Measurements from ENCODE around the gene EFNA3. TPM values are rescaled to one million over a fixed set of nuclear protein-coding genes. Genes with fewer than 3 reads are reported as not detected.

Gene EFNA3
- total RNA-seq, 1 donor from 2014 or later: 6.0 TPM

- DNase-seq (ENCODE audit: low spot score): no peak
Observed at GRCh38 chr1:155064111-155064831, 14.4 kb upstream of the EFNA3 start.

GRCh38 chr1:155064832-155065429 is 13.7 kb upstream of the EFNA3 start:
- H3K4me1 Mint-ChIP-seq (ENCODE audit: low read depth): peaks cover 21% of the 10 kb centered on the region
- H3K27me3 Mint-ChIP-seq (ENCODE audit: low read depth): no peaks in the 10 kb centered on the region
- peaks cover 26% of the 10 kb centered on the region for H3K36me3 Mint-ChIP-seq (ENCODE audit: low read depth)
- intact Hi-C loops (cut with micrococcal nuclease): loop anchor here (5.0 kb wide), 2 partner anchors 103 to 508 kb away; partner anchors contain the start of genes PYGO2 and UBE2Q1
- DNase-seq (ENCODE audit: low spot score): no peak
- no peaks in the 10 kb centered on the region for H3K9me3 Mint-ChIP-seq
- H3K4me3 Mint-ChIP-seq (ENCODE audit: low read depth): peak overlapping the region; percentile 96
- peak overlapping the region; percentile 5 for H3K27ac Mint-ChIP-seq

More at GRCh38 chr1:155064111-155064831, 14.4 kb upstream of the EFNA3 start:
- Mint-ChIP-seq H3K27me3 (ENCODE audit: low read depth) (no peaks in the 10 kb centered on the region), H3K27ac (peak overlapping the region; percentile 68), H3K4me1 (ENCODE audit: low read depth) (peaks cover 21% of the 10 kb centered on the region), H3K36me3 (ENCODE audit: low read depth) (peaks cover 23% of the 10 kb centered on the region), H3K9me3 (no peaks in the 10 kb centered on the region), H3K4me3 (ENCODE audit: low read depth) (peak overlapping the region; percentile 96)
- intact Hi-C loops (cut with micrococcal nuclease): loop anchor here (5.0 kb wide), 2 partner anchors 102 to 507 kb away; partner anchors contain the start of genes PYGO2 and UBE2Q1

- Mint-ChIP-seq H3K27me3 (ENCODE audit: low read depth) (peaks cover 2% of the 10 kb centered on the region), H3K27ac (no peak overlapping the region), H3K4me3 (ENCODE audit: low read depth) (no peak overlapping the region), H3K9me3 (no peaks in the 10 kb centered on the region), H3K36me3 (ENCODE audit: low read depth) (peaks cover 26% of the 10 kb centered on the region), H3K4me1 (ENCODE audit: low read depth) (peaks cover 22% of the 10 kb centered on the region)
- no peak for DNase-seq (ENCODE audit: low spot score)
- intact Hi-C loops (cut with micrococcal nuclease): no loop called here
Observed at GRCh38 chr1:155066777-155067176, 11.9 kb upstream of the EFNA3 start.

DNA sequence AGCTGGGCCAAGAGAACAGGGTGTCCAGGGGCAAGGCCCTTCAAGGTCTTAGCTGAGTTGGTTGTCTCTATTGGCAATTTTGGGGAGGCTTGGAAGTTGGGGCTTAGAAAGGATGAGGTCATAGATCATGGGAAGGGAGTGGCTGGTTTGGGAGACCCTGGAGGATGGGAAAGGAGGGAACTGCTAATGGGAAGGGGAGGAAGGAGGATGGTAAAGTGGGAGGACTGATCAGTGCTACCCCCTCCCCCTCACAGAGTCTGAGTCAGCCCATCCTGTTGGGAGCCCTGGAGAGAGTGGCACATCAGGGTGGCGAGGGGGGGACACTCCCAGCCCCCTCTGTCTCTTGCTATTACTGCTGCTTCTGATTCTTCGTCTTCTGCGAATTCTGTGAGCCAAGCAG is 10.0 kb upstream of the EFNA3 start:
- peaks cover 23% of the 10 kb centered on the region for H3K4me1 Mint-ChIP-seq (ENCODE audit: low read depth)
- no peak overlapping the region for H3K27ac Mint-ChIP-seq
- H3K9me3 Mint-ChIP-seq: no peaks in the 10 kb centered on the region
- H3K27me3 Mint-ChIP-seq (ENCODE audit: low read depth): peaks cover 9% of the 10 kb centered on the region
- peaks cover 23% of the 10 kb centered on the region for H3K36me3 Mint-ChIP-seq (ENCODE audit: low read depth)
- no peak overlapping the region for H3K4me3 Mint-ChIP-seq (ENCODE audit: low read depth)
- intact Hi-C loops (cut with micrococcal nuclease): no loop called here
- DNase-seq (ENCODE audit: low spot score): no peak

DNA sequence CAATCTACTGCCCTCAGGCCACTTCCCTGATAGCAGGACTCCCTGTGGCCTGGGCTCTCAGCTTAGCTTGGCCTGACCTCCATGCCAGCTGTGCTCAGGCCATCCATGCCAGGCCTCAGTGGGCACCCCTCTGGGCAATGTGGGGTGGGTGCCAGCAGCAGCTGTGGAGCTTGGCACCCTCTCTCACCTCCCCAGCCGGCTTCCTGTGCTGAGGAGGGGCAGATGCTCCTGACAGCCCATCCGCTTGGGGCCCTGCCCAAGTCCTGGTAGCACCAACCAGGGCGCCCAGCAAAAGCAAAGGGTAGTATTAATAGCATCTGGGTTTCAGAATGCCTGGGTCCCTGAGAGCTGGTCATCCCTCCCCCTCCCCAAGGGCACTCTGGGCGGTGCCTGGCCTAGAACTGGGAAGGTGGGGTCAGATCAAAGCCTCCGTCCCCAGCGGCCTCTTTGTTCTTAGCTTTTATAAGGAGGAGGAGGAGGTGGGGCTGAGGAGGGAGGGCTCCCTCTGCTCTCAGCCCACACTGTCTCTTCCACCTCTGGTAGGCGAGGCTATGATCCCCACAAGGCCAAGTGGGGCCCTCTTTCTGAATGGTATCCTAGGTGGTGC is 9.0 kb upstream of the EFNA3 start:
- peaks cover 26% of the 10 kb centered on the region for H3K4me1 Mint-ChIP-seq (ENCODE audit: low read depth)
- H3K27ac Mint-ChIP-seq: no peak overlapping the region
- no peak overlapping the region for H3K4me3 Mint-ChIP-seq (ENCODE audit: low read depth)
- H3K36me3 Mint-ChIP-seq (ENCODE audit: low read depth): peaks cover 23% of the 10 kb centered on the region
- H3K9me3 Mint-ChIP-seq: no peaks in the 10 kb centered on the region
- peaks cover 9% of the 10 kb centered on the region for H3K27me3 Mint-ChIP-seq (ENCODE audit: low read depth)
- intact Hi-C loops (cut with micrococcal nuclease): loop anchor here (2.0 kb wide), 1 partner anchor 15 kb away; no protein-coding TSS in a partner anchor
- DNase-seq (ENCODE audit: low spot score): no peak

DNA sequence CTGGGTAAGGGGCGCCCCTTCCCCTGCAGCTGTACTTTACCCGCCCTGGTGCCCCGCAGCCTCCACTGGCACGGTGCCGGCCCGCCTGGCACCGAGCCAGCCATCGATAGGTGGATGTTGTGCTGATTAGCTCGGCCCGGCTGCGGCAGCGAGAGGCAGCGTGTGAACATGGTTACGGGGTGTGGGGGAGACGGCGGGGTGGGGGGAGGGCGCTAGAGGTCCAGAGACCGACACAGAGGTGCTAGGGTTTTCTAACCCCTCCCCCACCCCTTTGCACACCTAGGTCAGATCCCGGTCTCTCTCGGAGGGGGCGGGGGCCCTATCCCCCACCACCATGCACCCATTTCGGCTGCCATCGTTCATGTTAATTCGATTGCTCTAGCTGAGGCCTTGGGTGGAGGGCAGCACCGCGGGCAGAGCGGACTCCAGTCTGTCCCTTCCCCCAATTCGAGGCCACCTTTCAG is 8.4 kb upstream of the EFNA3 start:
- no peak for DNase-seq (ENCODE audit: low spot score)
- Mint-ChIP-seq H3K4me1 (ENCODE audit: low read depth) (peaks cover 23% of the 10 kb centered on the region), H3K27me3 (ENCODE audit: low read depth) (peaks cover 9% of the 10 kb centered on the region), H3K9me3 (no peaks in the 10 kb centered on the region), H3K36me3 (ENCODE audit: low read depth) (peaks cover 23% of the 10 kb centered on the region), H3K4me3 (ENCODE audit: low read depth) (peak overlapping the region; percentile 8), H3K27ac (no peak overlapping the region)
- intact Hi-C loops (cut with micrococcal nuclease): loop anchor here (2.0 kb wide), 1 partner anchor 15 kb away; no protein-coding TSS in a partner anchor

DNA sequence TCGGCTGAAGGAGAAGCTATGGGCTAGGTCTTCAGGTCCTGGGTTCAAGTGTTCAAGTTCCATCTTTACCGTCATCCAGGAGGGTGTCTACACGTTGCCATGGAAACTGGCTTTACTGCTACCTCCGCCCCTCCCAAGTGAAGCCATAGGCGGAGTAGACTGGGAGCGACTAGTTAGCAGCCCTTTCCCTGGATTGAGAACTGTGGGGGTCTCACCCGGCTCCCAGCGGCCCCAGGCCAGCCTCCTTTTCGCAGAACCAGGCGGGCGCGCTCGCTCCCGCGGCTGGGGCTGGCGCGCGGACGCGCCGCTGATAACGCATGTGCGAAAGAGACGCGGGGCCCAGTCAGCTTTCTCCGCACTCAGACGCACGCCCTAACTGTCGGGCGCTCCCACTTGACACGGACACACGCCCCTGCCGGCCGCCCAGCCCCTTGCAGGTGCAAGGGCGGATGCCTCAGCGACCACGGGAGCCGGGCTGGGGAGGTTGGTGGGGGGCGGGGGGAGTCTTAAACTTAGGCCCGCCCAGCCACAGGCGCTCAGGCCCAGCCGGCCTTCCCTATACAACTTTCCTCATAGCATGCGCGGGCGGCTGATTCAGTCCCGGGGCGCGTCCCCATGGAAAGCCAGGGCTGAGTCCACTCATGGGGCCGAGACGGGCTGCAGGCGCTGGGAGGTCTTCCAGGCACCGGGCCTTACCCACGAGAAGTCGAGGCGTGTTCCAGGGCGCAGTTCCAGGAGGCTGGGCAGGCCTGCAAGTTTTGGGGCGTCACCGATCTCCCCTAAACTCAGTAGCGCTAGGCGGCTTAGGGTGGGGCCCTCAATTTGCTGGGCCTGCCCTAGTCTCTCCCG is 7.7 kb upstream of the EFNA3 start:
- H3K4me3 Mint-ChIP-seq (ENCODE audit: low read depth): peak overlapping the region; percentile 8
- H3K9me3 Mint-ChIP-seq: no peaks in the 10 kb centered on the region
- peaks cover 26% of the 10 kb centered on the region for H3K4me1 Mint-ChIP-seq (ENCODE audit: low read depth)
- H3K27ac Mint-ChIP-seq: no peak overlapping the region
- H3K36me3 Mint-ChIP-seq (ENCODE audit: low read depth): peaks cover 23% of the 10 kb centered on the region
- intact Hi-C loops (cut with micrococcal nuclease): loop anchor here (2.0 kb wide), 1 partner anchor 14 kb away; no protein-coding TSS in a partner anchor
- peaks cover 9% of the 10 kb centered on the region for H3K27me3 Mint-ChIP-seq (ENCODE audit: low read depth)
- DNase-seq (ENCODE audit: low spot score): peak; percentile 70

- H3K27me3 Mint-ChIP-seq (ENCODE audit: low read depth): peaks cover 9% of the 10 kb centered on the region
- no peak overlapping the region for H3K27ac Mint-ChIP-seq
- H3K9me3 Mint-ChIP-seq: no peaks in the 10 kb centered on the region
- no peak overlapping the region for H3K4me3 Mint-ChIP-seq (ENCODE audit: low read depth)
- peaks cover 23% of the 10 kb centered on the region for H3K36me3 Mint-ChIP-seq (ENCODE audit: low read depth)
- DNase-seq (ENCODE audit: low spot score): no peak
- intact Hi-C loops (cut with micrococcal nuclease): loop anchor here (2.0 kb wide), 1 partner anchor 13 kb away; no protein-coding TSS in a partner anchor
- peaks cover 34% of the 10 kb centered on the region for H3K4me1 Mint-ChIP-seq (ENCODE audit: low read depth)
Observed at GRCh38 chr1:155071701-155072100, 6.9 kb upstream of the EFNA3 start.

DNA sequence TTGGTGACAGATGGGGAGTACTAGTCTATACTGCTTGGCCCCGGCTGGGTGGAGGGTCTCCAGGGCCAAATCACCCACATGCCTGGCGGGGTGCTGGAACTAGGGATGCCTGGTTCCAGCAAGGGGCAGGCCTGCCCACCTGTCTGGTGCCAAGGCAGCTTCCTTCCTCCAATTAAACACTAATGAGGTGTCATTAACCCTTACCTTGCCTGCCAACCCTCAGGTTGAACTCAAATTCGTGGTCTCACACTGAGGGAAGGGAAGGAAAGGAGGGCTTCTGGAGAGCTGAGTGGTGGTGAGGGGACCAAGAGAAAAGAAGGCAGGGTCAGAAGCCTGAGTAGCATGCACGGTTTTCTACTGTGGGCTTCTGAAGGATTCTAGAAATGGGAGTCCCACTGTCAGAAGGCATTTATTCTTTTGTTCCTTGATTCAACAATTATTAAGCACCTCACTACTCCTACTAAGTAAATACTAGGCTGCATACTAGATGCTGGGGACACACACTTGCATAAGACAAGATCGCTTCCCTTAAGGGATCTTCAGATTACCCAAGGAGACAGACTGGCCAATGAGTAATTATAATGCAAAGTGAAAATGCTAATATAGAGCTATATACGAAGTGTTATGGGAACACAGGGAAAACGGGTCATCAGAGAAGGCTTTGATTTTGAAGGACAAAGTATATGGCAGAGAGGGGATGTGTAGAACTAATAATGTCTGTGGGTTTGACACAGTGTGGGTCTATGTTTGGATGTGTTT is 5.9 kb upstream of the EFNA3 start:
- peaks cover 38% of the 10 kb centered on the region for H3K4me1 Mint-ChIP-seq (ENCODE audit: low read depth)
- H3K4me3 Mint-ChIP-seq (ENCODE audit: low read depth): no peak overlapping the region
- H3K9me3 Mint-ChIP-seq: no peaks in the 10 kb centered on the region
- no peak overlapping the region for H3K27ac Mint-ChIP-seq
- intact Hi-C loops (cut with micrococcal nuclease): no loop called here
- H3K36me3 Mint-ChIP-seq (ENCODE audit: low read depth): peaks cover 15% of the 10 kb centered on the region
- DNase-seq (ENCODE audit: low spot score): no peak
- peaks cover 9% of the 10 kb centered on the region for H3K27me3 Mint-ChIP-seq (ENCODE audit: low read depth)

DNA sequence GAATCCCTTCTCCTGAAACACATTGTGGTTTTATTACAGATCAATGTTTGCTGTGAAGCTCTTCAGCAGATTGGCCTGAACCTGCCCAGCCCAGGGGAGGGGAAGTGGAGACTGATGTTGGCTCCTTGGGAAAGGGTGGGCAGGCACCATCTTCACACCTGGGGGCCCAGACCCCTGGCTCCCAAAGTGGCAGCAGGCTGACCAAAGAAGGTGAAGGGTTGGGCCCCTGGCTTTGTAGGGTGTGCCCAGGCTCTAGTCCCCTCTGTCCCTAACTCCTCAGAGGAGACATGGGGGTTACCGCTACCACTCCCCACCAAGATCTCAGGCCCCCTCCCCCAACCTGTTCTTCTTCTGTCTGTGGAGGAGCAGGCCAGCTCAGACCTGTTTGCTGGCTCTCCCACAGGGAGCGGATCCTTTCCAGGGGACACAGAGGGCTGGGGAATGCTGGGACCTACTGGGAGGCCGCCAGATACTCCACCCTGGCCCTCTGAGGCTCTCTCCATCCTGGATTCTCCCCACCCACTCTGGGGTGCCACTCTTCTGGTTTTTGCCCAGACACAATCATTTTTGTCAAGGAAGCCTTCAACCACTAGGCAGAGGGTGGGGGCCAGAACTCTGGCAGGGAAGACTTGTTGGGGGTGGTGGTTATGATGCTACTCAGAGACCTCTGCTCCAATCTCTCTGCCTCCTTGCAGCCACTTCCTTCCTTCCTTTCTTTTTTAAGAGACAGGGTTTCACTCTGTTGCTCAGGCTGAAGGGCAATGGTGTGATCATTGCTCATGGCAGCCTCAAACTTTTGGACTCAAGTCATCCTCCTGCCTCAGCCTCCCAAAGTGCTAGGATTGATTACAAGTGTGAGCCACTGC is 5.0 kb upstream of the EFNA3 start:
- H3K4me1 Mint-ChIP-seq (ENCODE audit: low read depth): peaks cover 42% of the 10 kb centered on the region
- H3K27me3 Mint-ChIP-seq (ENCODE audit: low read depth): peaks cover 12% of the 10 kb centered on the region
- no peaks in the 10 kb centered on the region for H3K9me3 Mint-ChIP-seq
- H3K27ac Mint-ChIP-seq: no peak overlapping the region
- peaks cover 8% of the 10 kb centered on the region for H3K36me3 Mint-ChIP-seq (ENCODE audit: low read depth)
- intact Hi-C loops (cut with micrococcal nuclease): no loop called here
- DNase-seq (ENCODE audit: low spot score): no peak
- H3K4me3 Mint-ChIP-seq (ENCODE audit: low read depth): no peak overlapping the region

DNA sequence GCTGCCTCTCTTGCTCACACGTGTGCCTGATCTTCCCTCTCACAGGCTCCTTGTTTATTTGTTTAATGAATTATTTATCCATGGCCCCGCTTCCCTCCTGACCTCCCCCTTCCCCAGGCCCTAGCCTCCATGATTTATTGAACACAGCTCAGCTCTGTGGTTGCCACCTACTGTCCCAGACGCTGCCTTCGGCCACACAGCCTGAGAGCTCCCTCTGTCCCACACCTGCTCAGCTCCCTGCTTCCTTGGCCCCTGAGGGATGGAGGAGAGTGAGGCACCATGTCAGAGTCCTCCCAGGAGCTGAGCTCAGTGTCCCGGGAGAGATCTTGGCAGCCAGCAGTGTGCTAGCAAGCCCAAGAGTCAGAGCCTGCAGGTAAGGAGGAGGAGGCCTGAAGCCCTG is 3.1 kb upstream of the EFNA3 start:
- no peak for DNase-seq (ENCODE audit: low spot score)
- Mint-ChIP-seq H3K4me3 (ENCODE audit: low read depth) (no peak overlapping the region), H3K27ac (no peak overlapping the region), H3K27me3 (ENCODE audit: low read depth) (peaks cover 21% of the 10 kb centered on the region), H3K36me3 (ENCODE audit: low read depth) (no peaks in the 10 kb centered on the region), H3K9me3 (no peaks in the 10 kb centered on the region), H3K4me1 (ENCODE audit: low read depth) (peaks cover 46% of the 10 kb centered on the region)
- intact Hi-C loops (cut with micrococcal nuclease): no loop called here

Measured in activated T-helper 2 cell treated with anti-CD3 and anti-CD28 coated beads, Interferon-gamma antibody, Interleukin-2, Interleukin-4, amounts not matched to agents 10 μg/mL and 5 μg/mL and 100 μg/mL, durations not matched to agents 14 hours and 24 hours and 36 hours (primary cell).